CD14-positive monocyte (primary cell): ENCODE results near the gene C12orf56. TPM values are rescaled to one million over a fixed set of nuclear protein-coding genes. Genes with fewer than 3 reads are reported as not detected.

ENCODE experiments used
- DNase-seq, 3 donors: peaks; one replicate each; pipeline ENCODE4 v3.0.0-alpha.2; 2011 to 2022
- H2AFZ ChIP-seq: 2 replicates; pipeline ENCODE4 v1.6.0; 2012; ENCODE audit warnings: mild to moderate bottlenecking, low read depth, low read length, inconsistent platforms; ENCODE audit not compliant: insufficient read depth, poor library complexity, severe bottlenecking
- H3K27ac ChIP-seq, 2 donors: 1 replicate in 1 of 2; 2 replicates in 1 of 2; pipeline ENCODE4 v1.5.1; 2012 to 2013; ENCODE audit warnings: low read length in 2 of 2, control low read depth in 1 of 2, inconsistent platforms in 1 of 2, low read depth in 1 of 2, mild to moderate bottlenecking in 1 of 2
- H3K27me3 ChIP-seq, 2 donors: one replicate each; pipeline versions ENCODE4 v1.6.0 to v1.6.1; 2011 to 2013; ENCODE audit warnings: low read length in 2 of 2; ENCODE audit not compliant: control insufficient read depth in 2 of 2, insufficient read depth in 2 of 2
- H3K36me3 ChIP-seq, 2 donors: replicated peaks in 1 of 2; 1 replicate in 1 of 2; 2 replicates in 1 of 2; pipeline versions ENCODE4 v1.5.1 to v1.6.1; 2012 to 2013; ENCODE audit warnings: low read length in 2 of 2, control low read depth in 1 of 2, inconsistent platforms in 1 of 2, mild to moderate bottlenecking in 1 of 2; ENCODE audit not compliant: insufficient read depth in 2 of 2, control insufficient read depth in 1 of 2
- H3K4me1 ChIP-seq, 2 donors: 1 replicate in 1 of 2; 2 replicates in 1 of 2; pipeline versions ENCODE4 v1.5.1 to v1.6.1; 2012 to 2013; ENCODE audit warnings: low read length in 2 of 2, control low read depth in 1 of 2, inconsistent platforms in 1 of 2, mild to moderate bottlenecking in 1 of 2, moderate library complexity in 1 of 2; ENCODE audit not compliant: insufficient read depth in 2 of 2, control insufficient read depth in 1 of 2
- H3K4me2 ChIP-seq: replicated peaks from 2 replicates; pipeline ENCODE3; 2012; ENCODE audit warnings: low read length, moderate library complexity, mild to moderate bottlenecking; ENCODE audit not compliant: poor library complexity, severe bottlenecking; ENCODE audit errors: extremely low read depth
- H3K4me3 ChIP-seq, 3 experiments: fragments of 200-600 bp in 1 of 3; sonication (generic) in 1 of 3; replicated peaks in 1 of 3; 1 replicate in 2 of 3; 2 replicates in 1 of 3; pipeline ENCODE4 v1.5.1; 2011 to 2013; ENCODE audit warnings: low read length in 3 of 3, mild to moderate bottlenecking in 3 of 3, control low read depth in 2 of 3, low read depth in 2 of 3, inconsistent platforms in 1 of 3, moderate library complexity in 1 of 3
- H3K79me2 ChIP-seq: 2 replicates; pipeline ENCODE4 v1.6.0; 2012; ENCODE audit warnings: mild to moderate bottlenecking, control low read depth, inconsistent platforms, low read length, moderate library complexity; ENCODE audit not compliant: insufficient read depth
- H3K9ac ChIP-seq: 2 replicates; pipeline ENCODE4 v1.6.0; 2017; ENCODE audit warnings: low read length, mild to moderate bottlenecking; ENCODE audit not compliant: insufficient read depth, poor library complexity, severe bottlenecking
- H3K9me3 ChIP-seq, 2 donors: replicated peaks in 1 of 2; 1 replicate in 1 of 2; 2 replicates in 1 of 2; pipeline versions ENCODE4 v1.5.1 to v1.6.1; 2012 to 2013; ENCODE audit warnings: low read length in 2 of 2, control low read depth in 1 of 2; ENCODE audit not compliant: control insufficient read depth in 1 of 2, insufficient read depth in 1 of 2
- H4K20me1 ChIP-seq: 2 replicates; pipeline ENCODE4 v1.6.0; 2012; ENCODE audit warnings: mild to moderate bottlenecking, low read length, control low read depth, moderate library complexity; ENCODE audit not compliant: insufficient read depth
- H3K27ac Mint-ChIP-seq, 7 donors: one replicate each; pipeline ENCODE4 v1.8.0; 2020; ENCODE audit warnings: mild to moderate bottlenecking in 7 of 7, mixed read lengths in 7 of 7, moderate library complexity in 6 of 7, inconsistent platforms in 2 of 7
- H3K27me3 Mint-ChIP-seq, 3 donors: one replicate each; pipeline ENCODE4 v1.8.0; 2021 to 2022; ENCODE audit warnings: low read depth in 3 of 3, mild to moderate bottlenecking in 3 of 3, mixed read lengths in 3 of 3, moderate library complexity in 3 of 3, inconsistent platforms in 1 of 3
- H3K36me3 Mint-ChIP-seq, 2 donors: one replicate each; pipeline ENCODE4 v1.8.0; 2020; ENCODE audit warnings: mixed read lengths in 2 of 2, inconsistent platforms in 1 of 2, mild to moderate bottlenecking in 1 of 2
- H3K4me1 Mint-ChIP-seq: one replicate; pipeline ENCODE4 v1.8.0; 2020; ENCODE audit warnings: mild to moderate bottlenecking, mixed read lengths
- H3K4me3 Mint-ChIP-seq, 2 donors: one replicate each; pipeline ENCODE4 v1.8.0; 2020; ENCODE audit warnings: mild to moderate bottlenecking in 2 of 2, mixed read lengths in 2 of 2, moderate library complexity in 1 of 2
- H3K9me3 Mint-ChIP-seq, 7 donors: one replicate each; pipeline ENCODE4 v1.8.0; 2020 to 2022; ENCODE audit warnings: mixed read lengths in 7 of 7, mild to moderate bottlenecking in 6 of 7, moderate library complexity in 6 of 7, inconsistent platforms in 2 of 7
- CTCF ChIP-seq: fragments of 200-600 bp; IDR thresholded peaks from one replicate; pipeline ENCODE4 v1.8.0; 2022; ENCODE audit warnings: antibody characterized with exemption, mild to moderate bottlenecking
- WGBS: methylation state at CpG from one replicate; pipeline ENCODE4 v1.1.5; 2013; ENCODE audit warnings: missing lambda C conversion rate; ENCODE audit not compliant: insufficient coverage; 5-methylcytosine and 5-hydroxymethylcytosine counted together
- intact Hi-C, 2 donors: fragments of 100-400 bp; cut with micrococcal nuclease; formaldehyde crosslinking; loops; one replicate each; pipeline versions ENCODE4 v1.15.0 to v1.15.1; 2023
- polyA plus RNA-seq, 3 donors: library from polyadenylated mRNA; depleted of rRNA in 1 of 3; unstranded in 2 of 3; stranded (reverse) in 1 of 3; fragments of 300-500 nt in 2 of 3; fragments of >200 nt in 1 of 3; fragmentation: Illumina TruSeq in 2 of 3; gene quantifications; 1 replicate in 2 of 3; 2 replicates in 1 of 3; pipeline ENCODE4 v1.2.3, GENCODE V29; 2012 to 2021

C12orf56 gene
- polyA plus RNA-seq, 3 donors: not detected

GRCh38 chr12:64220046-64220445 lies 170.5 kb downstream of the C12orf56 start:
- Histone ChIP-seq H4K20me1 (no peaks in the 10 kb centered on the region), H3K36me3 (peaks cover 0 to 3% of the 10 kb centered on the region in 2 donors), H2AFZ (no peak overlapping the region), H3K9me3 (no peaks in the 10 kb centered on the region), H3K4me3 (no peak overlapping the region), H3K79me2 (peaks cover 6% of the 10 kb centered on the region), H3K27ac (no peak overlapping the region), H3K27me3 (no peaks in the 10 kb centered on the region), H3K4me1 (peaks cover 14 to 22% of the 10 kb centered on the region in 2 donors), H3K4me2 (no peak overlapping the region), H3K9ac (no peak overlapping the region)
- Mint-ChIP-seq H3K4me1 (peaks cover 26% of the 10 kb centered on the region), H3K9me3 (no peaks in the 10 kb centered on the region), H3K36me3 (peaks cover 0 to 4% of the 10 kb centered on the region in 2 donors), H3K4me3 (no peak overlapping the region), H3K27ac (no peak overlapping the region), H3K27me3 (peaks cover 0 to 4% (median 4%) of the 10 kb centered on the region in 3 donors)
- intact Hi-C loops: loop anchor here in 1 of 2 donors (10.0 kb wide), 1 partner anchor 185 kb away; the partner anchor contains the start of gene XPOT
- WGBS: 100% methylated on average over 1 of the region's 3 CpGs
- no peak for DNase-seq
- TF ChIP-seq CTCF: no peak

- H3K4me1 ChIP-seq: peaks cover 14 to 22% of the 10 kb centered on the region in 2 donors
- peaks cover 6% of the 10 kb centered on the region for H3K79me2 ChIP-seq
- H3K9me3 ChIP-seq: no peaks in the 10 kb centered on the region
- DNase-seq: no peak
- H2AFZ ChIP-seq: no peak overlapping the region
- no peak overlapping the region for H3K4me3 ChIP-seq
- Mint-ChIP-seq H3K27me3 (peaks cover 0 to 4% (median 4%) of the 10 kb centered on the region in 3 donors), H3K36me3 (peaks cover 3 to 5% of the 10 kb centered on the region in 2 donors), H3K9me3 (no peaks in the 10 kb centered on the region), H3K4me1 (peaks cover 26% of the 10 kb centered on the region), H3K4me3 (no peak overlapping the region), H3K27ac (peak overlapping the region in 5 of 7 donors; percentile 7 to 54 (median 41))
- no peak for TF ChIP-seq CTCF
- no peaks in the 10 kb centered on the region for H3K27me3 ChIP-seq
- no peaks in the 10 kb centered on the region for H4K20me1 ChIP-seq
- H3K9ac ChIP-seq: no peak overlapping the region
- intact Hi-C loops: no loop called here
- H3K36me3 ChIP-seq: peaks cover 3 to 5% of the 10 kb centered on the region in 2 donors
- H3K27ac ChIP-seq: no peak overlapping the region
- 0% methylated on average over 1 of the region's 2 CpGs for WGBS
- no peak overlapping the region for H3K4me2 ChIP-seq
Measured at GRCh38 chr12:64219145-64219544, 171.4 kb downstream of the C12orf56 start.
